Caco-2 (cell line): Measurements from ENCODE around the gene EMC8. TPM values are rescaled to one million over a fixed set of nuclear protein-coding genes. Genes with fewer than 3 reads are reported as not detected.
"Not testable (repeated sequence)": the region's sequence is repeated elsewhere in the genome, so short reads cannot be mapped to it uniquely, and the experiment has no call there.

Experiments used
- BruUV-seq: library from RNA; stranded (reverse); fragments of 400-500 nt; replicated peaks from 2 replicates; lab custom pipeline; 2021; lab: Mats Ljungman, UMichigan
- CTCF ChIA-PET: fragments of 300-600 bp; sonication (Branson Sonifier 250); formaldehyde crosslinking; loops from one replicate; lab custom pipeline; 2022; ENCODE audit warnings: antibody characterized with exemption; lab: Charles Lee
- POLR2A ChIA-PET: fragments of 300-600 bp; sonication (Branson Sonifier 250); formaldehyde crosslinking; loops from one replicate; lab custom pipeline; 2022; ENCODE audit warnings: antibody characterized with exemption; lab: Charles Lee
- DNase-seq, 2 experiments: peaks; one replicate each; pipeline versions ENCODE4 v3.0.0 to v3.0.0-alpha.2; 2020 to 2022
- H3K27me3 ChIP-seq: replicated peaks from 2 replicates; pipeline ENCODE4 v1.6.0; 2011; ENCODE audit warnings: low read length; ENCODE audit not compliant: control insufficient read depth, insufficient read depth
- H3K36me3 ChIP-seq: 2 replicates; pipeline ENCODE4 v1.5.1; 2011; ENCODE audit warnings: low read length; ENCODE audit not compliant: control insufficient read depth, insufficient read depth
- H3K4me1 ChIP-seq: fragments of 250-450 bp; sonication (Bioruptor Pico); 2 replicates; pipeline ENCODE4 v1.5.1; 2020; ENCODE audit warnings: mild to moderate bottlenecking
- H3K4me3 ChIP-seq: 2 replicates; pipeline ENCODE4 v1.5.1; 2011; ENCODE audit warnings: low read depth, mild to moderate bottlenecking, control low read depth, low read length
- H3K9me3 ChIP-seq: fragments of 250-450 bp; sonication (Bioruptor Pico); 2 replicates; pipeline ENCODE4 v1.5.1; 2020; ENCODE audit warnings: mild to moderate bottlenecking, moderate library complexity
- H3K27ac Mint-ChIP-seq: one replicate; pipeline ENCODE4 v1.8.0; 2022; ENCODE audit warnings: mixed read lengths; ENCODE audit not compliant: unreplicated experiment
- H3K27me3 Mint-ChIP-seq: one replicate; pipeline ENCODE4 v1.8.0; 2022; ENCODE audit warnings: mixed read lengths; ENCODE audit not compliant: insufficient read depth, unreplicated experiment
- H3K36me3 Mint-ChIP-seq: one replicate; pipeline ENCODE4 v1.8.0; 2022; ENCODE audit warnings: mild to moderate bottlenecking, mixed read lengths; ENCODE audit not compliant: insufficient read depth, unreplicated experiment
- H3K4me1 Mint-ChIP-seq: one replicate; pipeline ENCODE4 v1.8.0; 2022; ENCODE audit warnings: low read depth, mixed read lengths; ENCODE audit not compliant: unreplicated experiment
- H3K4me3 Mint-ChIP-seq: one replicate; pipeline ENCODE4 v1.8.0; 2022; ENCODE audit warnings: mild to moderate bottlenecking, moderate library complexity, mixed read lengths; ENCODE audit not compliant: unreplicated experiment
- H3K9me3 Mint-ChIP-seq: one replicate; pipeline ENCODE4 v1.8.0; 2022; ENCODE audit warnings: mixed read lengths; ENCODE audit not compliant: unreplicated experiment
- intact Hi-C: fragments of 100-400 bp; cut with micrococcal nuclease; formaldehyde crosslinking; loops from one replicate; pipeline ENCODE4 v1.10.0; 2022; ENCODE audit not compliant: unreplicated experiment
- total RNA-seq: library from RNA; stranded (reverse); gene quantifications from 2 replicates; pipeline ENCODE4 v1.2.3, GENCODE V29; 2022
- TF ChIP-seq, protein P1 (sequence below), 2 experiments: fragments of 200-600 bp in 1 of 2; IDR thresholded peaks; 1 replicate in 1 of 2; 2 replicates in 1 of 2; pipeline versions ENCODE4 v1.5.1 to v1.8.0; 2011 to 2022; ENCODE audit warnings: antibody characterized with exemption in 1 of 2, control low read depth in 1 of 2, inconsistent platforms in 1 of 2, low read depth in 1 of 2, low read length in 1 of 2, mild to moderate bottlenecking in 1 of 2, moderate library complexity in 1 of 2; ENCODE audit not compliant: insufficient read depth in 1 of 2, severe bottlenecking in 1 of 2, unreplicated experiment in 1 of 2

The EMC8 gene
- total RNA-seq, 1 experiment from 2014 or later: 94.7 TPM

DNA sequence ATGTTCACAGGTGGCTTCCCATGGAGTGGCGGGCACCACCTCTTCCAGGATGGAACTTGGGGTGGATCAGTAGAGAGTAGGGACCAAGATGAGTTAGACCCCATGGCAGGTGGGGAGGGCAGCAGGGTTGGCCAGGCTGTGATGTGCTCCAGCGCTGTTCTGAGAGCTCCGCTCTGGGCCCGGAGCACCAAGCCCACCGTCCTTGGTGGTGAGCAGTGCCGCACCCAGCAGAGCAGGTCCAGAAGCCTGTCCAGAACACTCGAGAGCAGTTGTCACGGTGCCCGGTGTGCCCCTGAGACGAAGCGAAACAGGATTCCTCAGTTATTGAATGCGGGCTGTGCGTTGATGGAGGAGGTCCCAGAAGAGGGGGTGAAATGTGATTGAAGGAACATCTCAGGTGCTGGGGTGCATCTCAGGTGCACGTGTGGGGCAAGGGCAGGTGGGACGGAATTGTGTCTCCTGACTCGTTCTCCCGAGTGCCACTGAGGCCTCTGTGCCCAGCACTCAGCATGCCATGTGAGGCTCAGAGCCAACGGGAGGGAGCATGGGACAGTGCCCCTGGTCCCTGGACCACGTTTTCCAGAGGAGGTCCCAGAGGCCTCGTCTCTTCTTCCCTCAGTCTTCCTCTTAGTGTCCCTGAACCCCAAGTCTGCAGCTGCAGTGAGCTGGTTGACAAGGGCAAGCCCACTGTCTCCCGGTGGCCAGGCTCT lies 39.7 kb upstream of the EMC8 start:
- no peaks in the 10 kb centered on the region for H3K27me3 ChIP-seq
- H3K4me1 ChIP-seq: no peaks in the 10 kb centered on the region
- H3K9me3 ChIP-seq: peaks cover 5% of the 10 kb centered on the region; the same call in 1 of the 2 replicates
- BruUV-seq: no TSS peak
- Mint-ChIP-seq H3K36me3 (no peaks in the 10 kb centered on the region), H3K27ac (no peak overlapping the region), H3K4me1 (no peaks in the 10 kb centered on the region), H3K4me3 (no peak overlapping the region), H3K9me3 (peaks cover 18% of the 10 kb centered on the region), H3K27me3 (no peaks in the 10 kb centered on the region)
- TF ChIP-seq, protein P1, sequence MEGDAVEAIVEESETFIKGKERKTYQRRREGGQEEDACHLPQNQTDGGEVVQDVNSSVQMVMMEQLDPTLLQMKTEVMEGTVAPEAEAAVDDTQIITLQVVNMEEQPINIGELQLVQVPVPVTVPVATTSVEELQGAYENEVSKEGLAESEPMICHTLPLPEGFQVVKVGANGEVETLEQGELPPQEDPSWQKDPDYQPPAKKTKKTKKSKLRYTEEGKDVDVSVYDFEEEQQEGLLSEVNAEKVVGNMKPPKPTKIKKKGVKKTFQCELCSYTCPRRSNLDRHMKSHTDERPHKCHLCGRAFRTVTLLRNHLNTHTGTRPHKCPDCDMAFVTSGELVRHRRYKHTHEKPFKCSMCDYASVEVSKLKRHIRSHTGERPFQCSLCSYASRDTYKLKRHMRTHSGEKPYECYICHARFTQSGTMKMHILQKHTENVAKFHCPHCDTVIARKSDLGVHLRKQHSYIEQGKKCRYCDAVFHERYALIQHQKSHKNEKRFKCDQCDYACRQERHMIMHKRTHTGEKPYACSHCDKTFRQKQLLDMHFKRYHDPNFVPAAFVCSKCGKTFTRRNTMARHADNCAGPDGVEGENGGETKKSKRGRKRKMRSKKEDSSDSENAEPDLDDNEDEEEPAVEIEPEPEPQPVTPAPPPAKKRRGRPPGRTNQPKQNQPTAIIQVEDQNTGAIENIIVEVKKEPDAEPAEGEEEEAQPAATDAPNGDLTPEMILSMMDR (IDR thresholded peaks at IDR 0.05; ENCODE audit: insufficient read depth in 1 of 2, low read depth in 1 of 2, low read length in 1 of 2, severe bottlenecking in 1 of 2, unreplicated experiment in 1 of 2): no peak
- ChIA-PET POLR2A (no interaction called here), CTCF (no interaction called here)
- no peak overlapping the region for H3K4me3 ChIP-seq
- no peak for DNase-seq
- intact Hi-C loops: no loop called here
- H3K36me3 ChIP-seq: no peaks in the 10 kb centered on the region

DNA sequence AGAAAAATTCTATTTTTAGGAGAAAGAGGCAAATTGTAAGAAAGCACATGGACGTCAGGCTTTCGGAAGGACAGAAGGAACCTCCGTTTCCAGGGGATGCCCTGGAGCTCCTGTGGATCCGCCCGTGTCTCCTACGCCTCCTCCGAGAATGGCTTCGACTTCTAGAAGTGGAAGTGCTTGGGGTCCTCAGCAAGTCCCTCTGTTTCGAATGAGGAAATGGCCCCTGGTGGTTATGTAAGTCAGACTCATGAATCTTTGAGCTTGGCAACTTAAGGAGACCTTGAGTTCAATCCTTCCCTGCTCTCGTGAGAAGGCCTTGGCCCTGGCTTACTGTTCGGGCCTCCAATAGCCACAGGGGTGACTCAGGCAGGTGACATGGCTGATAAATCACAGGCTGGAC lies 39.0 kb upstream of the EMC8 start:
- Histone ChIP-seq H3K4me3 (no peak overlapping the region), H3K36me3 (no peaks in the 10 kb centered on the region), H3K9me3 (peaks cover 5% of the 10 kb centered on the region; the same call in 1 of the 2 replicates), H3K27me3 (no peaks in the 10 kb centered on the region), H3K4me1 (no peaks in the 10 kb centered on the region)
- BruUV-seq: no TSS peak
- Mint-ChIP-seq H3K27me3 (no peaks in the 10 kb centered on the region), H3K4me3 (no peak overlapping the region), H3K9me3 (peaks cover 18% of the 10 kb centered on the region), H3K4me1 (no peaks in the 10 kb centered on the region), H3K27ac (no peak overlapping the region), H3K36me3 (no peaks in the 10 kb centered on the region)
- intact Hi-C loops: no loop called here
- TF ChIP-seq, protein P1 (IDR thresholded peaks at IDR 0.05; ENCODE audit: insufficient read depth in 1 of 2, low read depth in 1 of 2, low read length in 1 of 2, severe bottlenecking in 1 of 2, unreplicated experiment in 1 of 2): no peak
- DNase-seq: no peak
- POLR2A ChIA-PET: no interaction called here
- CTCF ChIA-PET: interaction anchor here (1.0 kb wide), 1 partner anchor 17 kb away, joined by 4 read pairs; no protein-coding TSS in a partner anchor

DNA sequence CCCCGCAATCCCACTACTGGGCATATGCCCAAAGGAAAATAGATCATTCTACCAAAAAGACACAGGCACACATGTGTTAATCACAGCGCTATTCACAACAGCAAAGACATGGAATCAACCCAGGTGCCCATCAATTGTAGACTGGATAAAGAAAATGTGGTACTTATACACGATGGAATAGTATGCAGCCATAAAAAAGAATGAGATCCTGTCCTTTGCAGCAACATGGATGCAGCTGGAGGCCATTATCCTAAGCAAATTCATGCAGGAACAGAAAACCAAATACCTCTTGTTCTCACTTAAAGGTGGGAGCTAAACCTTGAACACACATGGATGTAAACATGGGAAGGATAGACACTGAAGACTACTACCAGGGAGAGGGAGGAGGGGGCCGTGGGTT lies 38.3 kb upstream of the EMC8 start:
- peaks cover 11% of the 10 kb centered on the region for H3K9me3 Mint-ChIP-seq

More for the DNA sequence above, 38.3 kb upstream of the EMC8 start:
- H3K36me3 Mint-ChIP-seq, intact Hi-C loops, H3K4me1 Mint-ChIP-seq, H3K4me3 ChIP-seq, H3K27ac Mint-ChIP-seq, H3K27me3 Mint-ChIP-seq, DNase-seq, H3K4me3 Mint-ChIP-seq, POLR2A ChIA-PET, H3K36me3 ChIP-seq, H3K9me3 ChIP-seq, H3K27me3 ChIP-seq, H3K4me1 ChIP-seq, BruUV-seq: not testable (repeated sequence)
- CTCF ChIA-PET: interaction anchor here (0.7 to 1.0 kb wide), 3 partner anchors 16 to 178 kb away, joined by 3 to 4 read pairs (median 4); no protein-coding TSS in a partner anchor
